Activated CD4-positive, alpha-beta T cell treated with anti-CD3 and anti-CD28 coated beads for 36 hours (primary cell): ENCODE measurements around the gene PEX6. TPM values are rescaled to one million over a fixed set of nuclear protein-coding genes. Genes with fewer than 3 reads are reported as not detected.

Experiments
- ATAC-seq: fragments of 200-7000 bp; cut with Tn5 transposase; one replicate; pipeline ENCODE4 v1.10.0; 2021; ENCODE audit warnings: mild to moderate bottlenecking, moderate library complexity
- CTCF ChIA-PET: fragments of 350-600 bp; sonication (Branson Sonifier 250); formaldehyde crosslinking; loops from one replicate; lab custom pipeline; 2021; ENCODE audit warnings: antibody characterized with exemption; lab: Charles Lee
- POLR2A ChIA-PET: fragments of 350-600 bp; sonication (Branson Sonifier 250); formaldehyde crosslinking; loops from one replicate; lab custom pipeline; 2021; ENCODE audit warnings: antibody characterized with exemption, inconsistent platforms; lab: Charles Lee
- DNase-seq: peaks from one replicate; pipeline ENCODE4 v3.0.0-alpha.2; 2020
- H3K27ac Mint-ChIP-seq: one replicate; pipeline ENCODE4 v1.8.0; 2021; ENCODE audit warnings: mixed read lengths
- H3K27me3 Mint-ChIP-seq: one replicate; pipeline ENCODE4 v1.8.0; 2021; ENCODE audit warnings: mixed read lengths
- H3K36me3 Mint-ChIP-seq: one replicate; pipeline ENCODE4 v1.8.0; 2021; ENCODE audit warnings: low read depth, mixed read lengths
- H3K4me1 Mint-ChIP-seq: one replicate; pipeline ENCODE4 v1.8.0; 2021; ENCODE audit warnings: mixed read lengths
- H3K4me3 Mint-ChIP-seq: one replicate; pipeline ENCODE4 v1.8.0; 2021; ENCODE audit warnings: mild to moderate bottlenecking, moderate library complexity, mixed read lengths
- H3K9me3 Mint-ChIP-seq: one replicate; pipeline ENCODE4 v1.8.0; 2021; ENCODE audit warnings: low read depth, mixed read lengths
- intact Hi-C, 2 experiments: fragments of 100-400 bp; cut with DNase I in 1 of 2; cut with micrococcal nuclease in 1 of 2; formaldehyde crosslinking; loops; one replicate each; pipeline versions ENCODE4 v1.14.2 to v1.15.1; 2022 to 2024; cut with DNase I, micrococcal nuclease
- total RNA-seq, 2 experiments: library from RNA; stranded (reverse); gene quantifications; one replicate each; pipeline ENCODE4 v1.2.3, GENCODE V29; 2021

PEX6 gene
- total RNA-seq, 2 experiments from 2014 or later, result 10.7 to 14.6 TPM

DNA sequence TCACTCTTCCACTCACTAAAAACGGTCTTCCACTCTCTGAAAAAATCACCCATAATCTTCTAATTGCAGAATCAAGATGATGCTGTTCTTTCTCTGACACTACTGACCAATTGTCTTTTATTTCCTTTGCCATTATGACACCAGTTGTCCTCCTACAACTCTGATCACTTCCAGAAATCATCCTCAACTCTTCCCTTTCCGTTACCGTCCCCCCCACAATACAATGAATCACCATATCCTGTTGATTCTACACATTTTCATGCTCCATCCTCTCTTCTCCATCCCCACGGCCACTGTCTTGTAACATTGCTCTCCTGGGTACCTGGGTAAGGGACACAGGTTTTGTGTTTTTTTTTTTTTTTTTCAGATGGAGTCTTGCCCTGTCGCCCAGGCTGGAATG lies 2.9 kb upstream of the PEX6 start:
- H3K27ac Mint-ChIP-seq, result peak overlapping the region; percentile 8
- H3K27me3 Mint-ChIP-seq, result no peaks in the 10 kb centered on the region
- no peak overlapping the region for H3K4me3 Mint-ChIP-seq
- DNase-seq (no peak), ATAC-seq (no peak)
- POLR2A ChIA-PET, result no interaction called here
- no peaks in the 10 kb centered on the region for H3K9me3 Mint-ChIP-seq
- CTCF ChIA-PET, result no interaction called here
- intact Hi-C loops, result no loop called here
- H3K4me1 Mint-ChIP-seq, result peaks cover 48% of the 10 kb centered on the region
- peaks cover 15% of the 10 kb centered on the region for H3K36me3 Mint-ChIP-seq

DNA sequence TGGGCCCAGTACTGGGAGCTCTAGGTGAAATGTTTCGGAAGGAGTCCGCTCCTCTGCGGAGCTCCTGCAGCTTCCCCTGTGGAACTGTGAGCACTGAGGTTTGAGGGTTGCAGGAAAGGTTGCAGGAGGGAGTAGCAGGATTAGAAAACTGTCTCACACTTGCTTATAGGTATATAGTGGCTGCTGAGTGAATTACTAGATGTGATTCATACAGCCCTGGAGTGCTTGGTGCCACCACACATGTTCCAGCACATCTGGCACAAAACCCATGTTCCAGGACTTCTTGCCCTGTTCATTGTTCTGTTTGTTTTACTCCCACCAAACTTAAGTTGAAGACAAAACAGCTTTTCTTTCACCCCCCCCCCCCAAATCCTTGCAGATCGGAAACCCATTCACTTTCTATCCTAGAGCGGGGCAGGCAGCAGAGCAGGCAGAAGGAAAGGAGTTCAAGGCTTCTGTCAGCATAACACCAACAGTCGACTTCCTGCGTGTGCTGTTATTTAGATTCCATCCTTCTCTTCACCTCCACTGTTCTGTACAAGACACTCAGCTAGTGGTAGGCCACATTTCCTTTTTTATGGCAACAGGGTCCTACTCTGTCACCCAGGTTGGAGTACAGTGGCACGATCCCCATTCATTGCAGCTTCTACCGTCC lies 669 bp upstream of the PEX6 start:
- peak overlapping the region; percentile 83 for H3K4me3 Mint-ChIP-seq
- ChIA-PET POLR2A (interaction anchor here (0.6 to 2.2 kb wide), 8 partner anchors 28 to 1023 kb away, joined by 3 to 15 read pairs (median 4); partner anchors contain the start of genes CNPY3, CUL7, KLC4 and KLHDC3), CTCF (interaction anchor here (0.7 to 1.8 kb wide), 8 partner anchors 9 to 164 kb away, joined by 3 to 5 read pairs (median 4); partner anchors contain the start of genes KLHDC3 and MEA1)
- DNase-seq (no peak), ATAC-seq (peak; percentile 37)
- intact Hi-C loops, result loop anchor here (1.0 to 10.0 kb wide), 13 partner anchors 34 to 448 kb away; partner anchors contain the start of genes CNPY3 (in 2 of the 2), KLC4 (in 2 of the 2), MEA1 (in 2 of the 2) and MRPL2 (in 2 of the 2)
- peaks cover 44% of the 10 kb centered on the region for H3K4me1 Mint-ChIP-seq
- no peaks in the 10 kb centered on the region for H3K27me3 Mint-ChIP-seq
- H3K9me3 Mint-ChIP-seq, result no peaks in the 10 kb centered on the region
- H3K27ac Mint-ChIP-seq, result peak overlapping the region; percentile 95
- peaks cover 18% of the 10 kb centered on the region for H3K36me3 Mint-ChIP-seq

DNA sequence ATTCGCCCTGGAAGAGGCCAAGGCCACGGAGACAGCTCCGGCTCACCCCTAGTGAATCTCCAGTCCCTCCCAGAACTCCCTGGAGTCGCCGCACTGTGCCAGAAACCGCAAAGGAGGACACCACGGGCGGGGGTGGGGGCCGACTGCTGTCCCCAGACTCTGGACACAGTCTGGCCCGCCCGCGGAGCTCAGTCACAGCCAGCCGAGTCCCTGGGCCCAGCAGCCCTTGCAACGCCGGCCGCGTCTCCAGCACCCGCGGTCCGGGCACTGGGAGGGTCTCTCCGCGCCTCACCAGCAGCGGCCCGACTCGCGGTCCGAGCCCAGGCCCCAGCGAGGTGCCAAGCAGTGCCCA lies 518 bp downstream of the PEX6 start:
- H3K9me3 Mint-ChIP-seq, result no peaks in the 10 kb centered on the region
- peak overlapping the region; percentile 89 for H3K27ac Mint-ChIP-seq
- H3K4me3 Mint-ChIP-seq, result peak overlapping the region; percentile 89
- H3K27me3 Mint-ChIP-seq, result no peaks in the 10 kb centered on the region
- ATAC-seq, result no peak
- DNase-seq, result peak; percentile 35
- peaks cover 23% of the 10 kb centered on the region for H3K36me3 Mint-ChIP-seq
- ChIA-PET POLR2A (interaction anchor here (0.6 to 2.2 kb wide), 5 partner anchors 25 to 232 kb away, joined by 3 to 15 read pairs (median 4); partner anchors contain the start of genes CNPY3, KLC4, KLHDC3 and MEA1), CTCF (interaction anchor here (0.6 to 1.8 kb wide), 5 partner anchors 8 to 415 kb away, joined by 3 to 5 read pairs (median 4); partner anchors contain the start of genes KLHDC3, MEA1 and UBR2)
- H3K4me1 Mint-ChIP-seq, result peaks cover 43% of the 10 kb centered on the region
- intact Hi-C loops, result loop anchor here (2.0 to 10.0 kb wide), 4 partner anchors 80 to 416 kb away; partner anchors contain the start of genes KLC4 (in 1 of the 2), MRPL2 (in 1 of the 2), UBR2 (in 1 of the 2) and ZNF318 (in 1 of the 2)

DNA sequence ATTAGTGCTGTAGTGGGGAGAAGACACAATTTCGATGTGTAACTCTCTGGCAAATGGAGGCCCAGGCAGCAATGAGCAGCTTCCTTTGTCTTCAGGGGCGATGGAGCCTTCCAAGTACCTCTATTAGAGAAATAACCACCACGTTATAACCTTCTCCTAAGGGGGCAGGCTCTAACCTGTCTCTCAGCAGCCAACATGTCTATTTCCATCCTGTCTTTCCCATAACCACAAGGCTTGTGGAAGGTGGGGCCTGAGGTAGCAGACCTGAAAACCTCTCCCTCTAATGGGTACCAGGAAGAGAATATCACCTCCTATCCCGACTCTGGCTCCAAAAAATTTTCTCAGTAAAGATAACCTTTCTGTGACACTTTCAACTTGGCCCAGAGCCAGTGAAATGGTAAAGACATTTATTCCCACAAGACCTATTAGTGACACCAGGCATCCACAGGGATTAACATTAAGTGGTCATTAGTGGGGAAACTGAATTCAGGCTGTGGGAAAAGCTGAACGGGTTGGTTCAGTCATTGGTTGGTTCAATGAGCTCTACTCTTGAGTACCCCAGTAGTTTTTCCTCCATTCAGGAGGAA lies 4.0 kb downstream of the PEX6 start:
- POLR2A ChIA-PET, result interaction anchor here (0.7 to 1.8 kb wide), 2 partner anchors 45 kb away, joined by 3 to 7 read pairs; partner anchors contain the start of gene CNPY3
- Mint-ChIP-seq H3K36me3 (peaks cover 23% of the 10 kb centered on the region), H3K4me1 (peaks cover 44% of the 10 kb centered on the region), H3K4me3 (no peak overlapping the region), H3K27me3 (no peaks in the 10 kb centered on the region), H3K9me3 (no peaks in the 10 kb centered on the region), H3K27ac (peak overlapping the region; percentile 65)
- no peak for ATAC-seq
- intact Hi-C loops, result loop anchor here (5.0 to 10.0 kb wide), 2 partner anchors 200 to 413 kb away; partner anchors contain the start of gene UBR2 (in 1 of the 2)
- no peak for DNase-seq
- CTCF ChIA-PET, result interaction anchor here (1.0 kb wide), 1 partner anchor 9 kb away, joined by 4 read pairs; the partner anchor contains the start of gene PPP2R5D

DNA sequence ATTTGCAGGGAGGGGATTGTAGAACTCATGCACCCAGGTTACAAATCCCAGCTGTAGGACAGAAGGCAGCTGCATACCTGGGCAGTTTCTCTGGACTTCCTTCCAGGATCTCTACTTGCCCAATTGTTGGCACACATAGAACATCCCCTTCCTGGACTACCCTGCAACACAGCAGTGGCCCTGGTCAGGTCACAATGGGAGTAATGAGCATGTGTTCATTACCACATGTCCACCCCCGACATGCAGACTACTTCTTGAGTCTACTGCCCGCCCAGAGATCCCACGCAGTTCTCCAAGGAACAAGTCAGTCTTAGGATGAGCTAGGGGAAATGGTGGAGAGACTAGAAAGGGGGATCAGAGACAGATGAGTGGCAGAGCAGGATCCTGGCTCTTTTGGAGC lies 5.1 kb downstream of the PEX6 start:
- DNase-seq, result no peak
- H3K27ac Mint-ChIP-seq, result peak overlapping the region; percentile 21
- intact Hi-C loops, result loop anchor here in 1 of 2 experiments (10.0 kb wide), 1 partner anchor 199 kb away; no protein-coding TSS in a partner anchor
- no peak overlapping the region for H3K4me3 Mint-ChIP-seq
- ChIA-PET CTCF (interaction anchor here (0.8 to 1.0 kb wide), 2 partner anchors 170 to 308 kb away, joined by 3 to 4 read pairs; no protein-coding TSS in a partner anchor), POLR2A (interaction anchor here (0.7 to 1.8 kb wide), 2 partner anchors 11 to 44 kb away, joined by 3 to 7 read pairs; partner anchors contain the start of gene CNPY3)
- H3K4me1 Mint-ChIP-seq, result peaks cover 39% of the 10 kb centered on the region
- H3K27me3 Mint-ChIP-seq, result no peaks in the 10 kb centered on the region
- H3K9me3 Mint-ChIP-seq, result no peaks in the 10 kb centered on the region
- H3K36me3 Mint-ChIP-seq, result peaks cover 23% of the 10 kb centered on the region
- no peak for ATAC-seq

DNA sequence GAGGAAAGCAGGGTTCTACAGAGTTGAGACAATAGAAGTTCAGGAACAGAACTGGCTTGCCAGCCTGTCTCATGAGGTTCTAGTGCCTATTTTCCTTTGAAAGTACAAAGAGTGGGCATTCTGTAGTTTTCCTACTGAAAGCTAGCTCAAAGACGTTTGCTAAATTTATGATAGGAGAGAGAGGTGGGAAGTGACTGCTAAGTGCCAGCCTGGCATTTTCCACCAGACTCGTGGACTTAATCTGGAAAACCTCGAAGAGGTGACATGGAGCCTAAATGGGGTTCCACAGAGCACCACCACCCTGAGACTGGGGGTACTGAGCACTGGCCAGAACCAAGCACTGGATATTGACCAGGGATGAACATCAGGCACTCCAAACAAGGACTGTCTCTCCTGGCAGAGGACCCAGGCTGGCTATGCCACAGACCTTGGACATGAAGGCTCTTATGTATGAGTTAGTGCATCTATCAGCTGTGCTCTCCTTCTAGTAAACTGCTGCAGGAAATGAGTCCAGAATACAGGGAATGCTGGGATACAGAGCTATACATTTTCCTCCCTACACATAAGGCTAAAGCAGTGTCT lies 7.1 kb downstream of the PEX6 start:
- Mint-ChIP-seq H3K4me1 (peaks cover 28% of the 10 kb centered on the region), H3K27ac (no peak overlapping the region), H3K4me3 (no peak overlapping the region), H3K27me3 (no peaks in the 10 kb centered on the region), H3K9me3 (no peaks in the 10 kb centered on the region), H3K36me3 (peaks cover 17% of the 10 kb centered on the region)
- ChIA-PET CTCF (interaction anchor here (0.6 to 0.8 kb wide), 4 partner anchors 22 to 172 kb away, joined by 3 read pairs; partner anchors contain the start of gene CNPY3), POLR2A (interaction anchor here (0.5 kb wide), 1 partner anchor 189 kb away, joined by 4 read pairs; no protein-coding TSS in a partner anchor)
- intact Hi-C loops, result loop anchor here in 1 of 2 experiments (10.0 kb wide), 1 partner anchor 197 kb away; no protein-coding TSS in a partner anchor
- no peak for ATAC-seq
- DNase-seq, result no peak

DNA sequence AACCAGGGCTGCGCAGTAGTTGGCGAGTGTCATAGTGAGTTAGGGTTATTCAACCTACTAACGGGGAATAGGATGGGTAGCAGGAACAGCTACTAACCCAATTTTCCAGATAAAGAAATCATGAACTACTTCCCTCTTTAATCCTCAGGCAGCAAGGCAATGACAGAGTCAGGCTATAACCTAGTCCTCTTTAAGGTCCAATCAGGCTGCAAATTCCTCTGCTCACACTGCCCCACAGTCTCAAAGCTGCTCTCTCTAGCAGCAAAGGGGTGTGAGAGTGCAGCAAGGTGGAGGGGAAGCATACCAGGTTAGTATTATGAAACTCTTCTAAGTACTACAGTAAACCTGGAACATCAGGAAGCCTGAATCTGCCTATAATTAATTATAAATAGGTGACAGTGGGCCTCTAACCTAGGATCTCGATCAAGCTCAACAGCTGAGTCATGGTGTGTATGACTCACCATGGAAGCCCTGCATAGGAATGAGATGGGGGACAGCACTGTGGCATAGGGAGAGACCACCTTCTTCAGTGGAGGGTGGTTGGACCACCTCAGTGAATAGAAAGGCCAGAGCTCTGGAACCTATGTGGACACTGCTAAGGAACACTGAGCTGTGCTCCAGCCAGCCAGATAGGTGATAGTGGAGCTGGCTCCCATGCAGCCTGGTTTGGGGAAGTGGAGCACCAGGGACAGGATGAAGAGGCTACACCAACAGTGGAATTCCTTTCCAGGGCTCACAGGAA lies 7.9 kb downstream of the PEX6 start:
- ChIA-PET POLR2A (no interaction called here), CTCF (interaction anchor here (0.8 to 1.2 kb wide), 3 partner anchors 8 to 173 kb away, joined by 3 to 6 read pairs (median 4); partner anchors contain the start of genes PEX6 and PPP2R5D)
- H3K9me3 Mint-ChIP-seq, result no peaks in the 10 kb centered on the region
- ATAC-seq (peak; percentile 76), DNase-seq (peak; percentile 38)
- H3K4me3 Mint-ChIP-seq, result no peak overlapping the region
- no peaks in the 10 kb centered on the region for H3K27me3 Mint-ChIP-seq
- intact Hi-C loops, result loop anchor here in 1 of 2 experiments (10.0 kb wide), 1 partner anchor 196 kb away; no protein-coding TSS in a partner anchor
- no peak overlapping the region for H3K27ac Mint-ChIP-seq
- peaks cover 12% of the 10 kb centered on the region for H3K36me3 Mint-ChIP-seq
- H3K4me1 Mint-ChIP-seq, result peaks cover 23% of the 10 kb centered on the region

DNA sequence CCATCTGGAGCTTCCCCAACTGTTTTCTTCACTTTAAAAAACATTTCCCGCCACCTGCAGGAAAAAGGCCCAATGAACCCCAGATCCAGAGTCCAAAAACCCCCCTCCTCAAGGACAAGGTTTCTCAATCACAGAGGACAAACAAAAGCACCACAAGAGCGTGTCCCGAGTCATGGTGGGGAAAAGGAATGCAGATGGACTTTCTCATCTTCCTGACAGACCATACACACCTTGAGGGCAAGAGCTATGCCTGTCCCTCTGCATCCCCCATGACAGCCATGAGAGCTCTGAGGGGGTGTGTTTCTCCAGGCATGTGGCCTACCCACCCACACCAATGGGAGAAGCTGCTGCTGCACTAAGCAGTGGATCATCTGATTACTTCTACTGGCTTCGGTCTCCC lies 9.0 kb downstream of the PEX6 start:
- no peak for DNase-seq
- Mint-ChIP-seq H3K27ac (no peak overlapping the region), H3K36me3 (peaks cover 11% of the 10 kb centered on the region), H3K4me3 (no peak overlapping the region), H3K27me3 (no peaks in the 10 kb centered on the region), H3K9me3 (no peaks in the 10 kb centered on the region), H3K4me1 (peaks cover 17% of the 10 kb centered on the region)
- intact Hi-C loops, result loop anchor here in 1 of 2 experiments (10.0 kb wide), 2 partner anchors 175 to 195 kb away; no protein-coding TSS in a partner anchor
- no peak for ATAC-seq
- CTCF ChIA-PET, result interaction anchor here (0.5 to 1.2 kb wide), 2 partner anchors 14 to 38 kb away, joined by 3 to 6 read pairs; partner anchors contain the start of gene PPP2R5D
- POLR2A ChIA-PET, result no interaction called here

DNA sequence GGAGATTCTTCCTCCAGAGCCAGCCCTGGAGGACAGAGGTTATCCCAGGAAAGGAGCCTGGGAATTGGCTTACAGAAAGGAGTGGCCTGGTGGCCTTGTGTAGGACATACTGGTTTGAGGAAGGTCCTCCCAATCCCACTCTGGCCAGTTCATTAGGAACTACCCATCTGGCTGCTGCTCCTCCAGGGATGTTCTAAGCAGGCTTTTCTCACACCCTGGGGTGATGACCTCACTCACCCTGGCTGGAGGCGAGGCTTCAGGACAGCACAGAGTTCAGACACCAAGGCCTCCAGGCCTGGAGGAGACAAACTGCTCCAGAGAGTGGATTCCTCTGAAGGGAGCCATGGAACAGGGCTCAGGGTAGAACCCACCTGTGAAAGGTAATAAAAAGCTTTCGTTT lies 9.6 kb downstream of the PEX6 start:
- ATAC-seq (no peak), DNase-seq (no peak)
- no peak overlapping the region for H3K4me3 Mint-ChIP-seq
- peaks cover 13% of the 10 kb centered on the region for H3K4me1 Mint-ChIP-seq
- CTCF ChIA-PET, result no interaction called here
- no peaks in the 10 kb centered on the region for H3K27me3 Mint-ChIP-seq
- no peaks in the 10 kb centered on the region for H3K9me3 Mint-ChIP-seq
- H3K36me3 Mint-ChIP-seq, result peaks cover 12% of the 10 kb centered on the region
- POLR2A ChIA-PET, result no interaction called here
- intact Hi-C loops, result loop anchor here in 1 of 2 experiments (10.0 kb wide), 1 partner anchor 175 kb away; no protein-coding TSS in a partner anchor
- H3K27ac Mint-ChIP-seq, result no peak overlapping the region

DNA sequence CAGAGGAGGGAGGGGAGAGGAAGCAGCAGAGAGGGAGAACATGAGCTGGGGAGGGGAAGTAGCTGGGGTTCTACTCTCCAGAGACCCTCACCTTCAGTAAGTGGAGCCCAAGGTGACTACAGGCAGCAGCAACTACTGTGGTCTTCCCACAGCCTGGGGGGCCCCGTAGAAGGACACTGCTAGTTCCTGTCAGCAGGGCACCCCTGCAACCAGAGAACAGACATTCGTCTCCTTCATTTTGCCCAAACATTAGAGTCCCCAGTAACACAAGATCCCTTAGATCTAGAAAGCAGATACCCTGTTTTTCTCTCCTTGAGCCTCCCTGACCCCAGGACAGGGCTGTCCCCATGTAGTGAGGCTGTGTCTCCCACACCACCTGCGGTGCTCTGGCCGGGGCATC lies 10.2 kb downstream of the PEX6 start:
- peaks cover 9% of the 10 kb centered on the region for H3K36me3 Mint-ChIP-seq
- no peak for DNase-seq
- H3K4me3 Mint-ChIP-seq, result no peak overlapping the region
- H3K9me3 Mint-ChIP-seq, result no peaks in the 10 kb centered on the region
- no peak overlapping the region for H3K27ac Mint-ChIP-seq
- H3K4me1 Mint-ChIP-seq, result peaks cover 10% of the 10 kb centered on the region
- ChIA-PET POLR2A (no interaction called here), CTCF (interaction anchor here (1.0 kb wide), 1 partner anchor 175 kb away, joined by 4 read pairs; no protein-coding TSS in a partner anchor)
- no peak for ATAC-seq
- intact Hi-C loops, result loop anchor here in 1 of 2 experiments (10.0 kb wide), 1 partner anchor 176 kb away; no protein-coding TSS in a partner anchor
- no peaks in the 10 kb centered on the region for H3K27me3 Mint-ChIP-seq
